Ecto neural progenitor cell (in vitro differentiated cells): Measurements from ENCODE around the gene ALKBH7.

Source experiments
- DNase-seq: peaks from one replicate; pipeline ENCODE4 v3.0.0-alpha.2; 2018; ENCODE audit warnings: low spot score

Gene ALKBH7

GRCh38 chr19:6402058-6402457 lies 29.5 kb downstream of the ALKBH7 start:
- no peak for DNase-seq

- DNase-seq, result no peak
These were observed 30.4 kb downstream of the ALKBH7 start for GRCh38 chr19:6402837-6403608.

GRCh38 chr19:6406401-6406800 lies 33.8 kb downstream of the ALKBH7 start:
- no peak for DNase-seq

GRCh38 chr19:6409346-6409745 lies 36.8 kb downstream of the ALKBH7 start:
- no peak for DNase-seq

GRCh38 chr19:6412061-6412446 lies 39.5 kb downstream of the ALKBH7 start:
- no peak for DNase-seq

- DNase-seq, result peak; percentile 70
These were observed 40.0 kb downstream of the ALKBH7 start for GRCh38 chr19:6412447-6413091.

- no peak for DNase-seq
These were observed 40.7 kb downstream of the ALKBH7 start for GRCh38 chr19:6413291-6413690.

- no peak for DNase-seq
These were observed 41.4 kb downstream of the ALKBH7 start for GRCh38 chr19:6413721-6414643.

- no peak for DNase-seq
These were observed 42.4 kb downstream of the ALKBH7 start for GRCh38 chr19:6414793-6415590.

GRCh38 chr19:6415591-6416190 lies 43.1 kb downstream of the ALKBH7 start:
- DNase-seq, result no peak

GRCh38 chr19:6416658-6417405 lies 44.2 kb downstream of the ALKBH7 start:
- no peak for DNase-seq

- peak; percentile 60 for DNase-seq
These were observed 45.3 kb downstream of the ALKBH7 start for GRCh38 chr19:6417713-6418561.

- DNase-seq, result no peak
These were observed 46.0 kb downstream of the ALKBH7 start for GRCh38 chr19:6418562-6418932.

GRCh38 chr19:6421075-6422014 lies 48.8 kb downstream of the ALKBH7 start:
- DNase-seq, result no peak

GRCh38 chr19:6423499-6424194 lies 51.1 kb downstream of the ALKBH7 start:
- peak; percentile 79 for DNase-seq

GRCh38 chr19:6424195-6424938 lies 51.8 kb downstream of the ALKBH7 start, which contains the start of gene KHSRP:
KHSRP (minus strand) TSS chr19:6424811; CDS start chr19:6424701, 110 bp downstream.
- DNase-seq, result peak; percentile 66
